GM15510 (cell line): ENCODE results near the gene PPP6R3.

Experiments
- POLR2A ChIP-seq: IDR thresholded peaks from 3 replicates; pipeline ENCODE4 v1.6.1; 2011; ENCODE audit warnings: borderline replicate concordance; ENCODE audit not compliant: insufficient read length; ENCODE audit errors: extremely low read depth

PPP6R3 gene

GRCh38 chr11:68523033-68523432, 62.5 kb downstream of the PPP6R3 start:
- TF ChIP-seq POLR2A, result no peak

GRCh38 chr11:68523743-68524142, 63.2 kb downstream of the PPP6R3 start:
- no peak for TF ChIP-seq POLR2A

DNA sequence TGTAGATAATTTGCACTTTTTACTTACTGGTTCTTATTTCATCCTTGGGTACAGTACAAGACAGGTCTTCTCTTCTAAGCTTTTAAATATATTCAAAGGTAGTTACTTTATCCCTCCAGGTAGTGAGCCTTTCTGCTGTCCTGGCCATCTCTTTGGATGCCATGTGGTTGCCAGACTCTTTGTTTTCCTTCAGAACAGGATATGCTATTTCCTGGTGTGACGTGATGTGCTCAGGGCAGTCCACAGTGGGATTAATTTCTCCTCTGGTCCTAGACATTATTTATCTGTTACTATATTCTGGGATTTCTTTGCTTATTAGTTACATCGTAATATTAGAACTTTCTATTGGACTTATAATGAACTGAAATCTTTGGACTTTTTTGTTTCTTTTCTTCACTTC, 63.7 kb downstream of the PPP6R3 start:
- TF ChIP-seq POLR2A, result no peak

DNA sequence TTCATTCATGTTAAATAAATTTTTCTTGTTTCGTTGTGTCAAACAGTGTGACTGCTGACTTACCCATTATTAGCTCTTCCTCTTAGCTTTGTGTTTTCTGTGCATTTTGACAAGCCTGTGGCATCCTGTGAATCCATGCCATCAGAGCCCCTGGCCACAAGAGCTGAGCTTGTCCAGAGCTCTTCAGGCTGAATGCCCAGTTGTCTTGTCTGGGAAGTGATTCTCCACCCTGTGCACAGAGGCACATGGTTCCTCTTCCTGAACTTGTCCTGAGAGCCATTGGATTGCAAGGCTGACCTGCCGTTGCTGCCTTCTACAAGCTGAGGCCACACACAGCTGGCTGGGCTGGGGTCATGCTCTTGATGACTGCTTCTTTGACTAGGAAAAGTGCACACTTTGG, 64.1 kb downstream of the PPP6R3 start:
- TF ChIP-seq POLR2A, result no peak

GRCh38 chr11:68525336-68525735, 64.8 kb downstream of the PPP6R3 start:
- TF ChIP-seq POLR2A, result no peak

GRCh38 chr11:68525930-68526329, 65.4 kb downstream of the PPP6R3 start:
- TF ChIP-seq POLR2A, result no peak

- TF ChIP-seq POLR2A, result no peak
These were observed 67.0 kb downstream of the PPP6R3 start for GRCh38 chr11:68527585-68527984.

DNA sequence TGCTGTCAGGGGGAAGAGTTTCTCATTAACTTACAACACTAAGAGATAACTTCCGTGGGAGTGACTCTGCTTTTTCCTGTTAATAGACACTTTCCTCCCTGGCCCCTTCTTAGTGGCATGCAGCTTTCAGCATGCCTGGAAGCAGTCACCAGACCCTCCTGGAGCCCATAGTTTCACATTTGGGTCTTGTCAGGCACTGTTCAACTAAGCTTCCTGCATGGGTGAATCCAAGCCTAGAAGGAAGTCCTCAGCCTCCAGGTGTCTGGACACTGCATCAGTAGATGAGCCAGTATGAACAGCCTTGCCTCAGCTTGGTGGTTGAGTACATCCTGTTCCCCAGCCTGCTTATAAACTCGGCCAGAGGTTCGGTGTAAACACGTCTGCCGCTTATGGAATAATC, 68.1 kb downstream of the PPP6R3 start:
- TF ChIP-seq POLR2A, result no peak

GRCh38 chr11:68531129-68531693, 70.7 kb downstream of the PPP6R3 start:
- TF ChIP-seq POLR2A, result no peak

DNA sequence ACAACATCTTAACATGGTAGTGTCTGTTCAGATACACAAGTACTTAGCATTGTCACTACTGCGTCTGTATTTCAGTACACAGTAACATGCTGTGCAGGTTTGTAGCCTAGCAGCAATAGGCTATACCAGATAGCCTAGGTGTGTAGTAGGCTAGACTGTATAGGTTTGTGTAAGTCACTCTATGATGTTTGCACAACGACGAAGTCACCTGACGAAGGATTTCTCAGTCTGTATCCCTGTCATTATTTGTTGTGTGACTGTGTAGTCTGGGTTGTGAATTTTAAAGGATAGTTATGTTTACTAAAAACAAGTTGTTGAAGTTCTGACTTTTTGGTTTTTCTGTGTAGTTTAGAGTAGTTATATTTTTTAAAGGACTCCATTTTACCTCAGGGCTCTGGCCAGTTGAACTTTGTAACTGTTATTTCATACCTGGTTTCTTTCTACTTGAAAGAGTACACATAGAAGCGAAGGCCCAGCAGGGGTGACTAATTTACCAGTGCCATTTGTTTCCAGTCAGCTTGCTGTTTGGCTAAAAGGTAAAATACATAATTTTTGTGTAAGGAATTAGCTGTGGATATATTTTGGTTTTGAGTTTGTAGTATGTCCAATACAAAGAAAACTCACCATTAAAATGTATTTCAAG, 72.3 kb downstream of the PPP6R3 start:
- TF ChIP-seq POLR2A, result no peak

DNA sequence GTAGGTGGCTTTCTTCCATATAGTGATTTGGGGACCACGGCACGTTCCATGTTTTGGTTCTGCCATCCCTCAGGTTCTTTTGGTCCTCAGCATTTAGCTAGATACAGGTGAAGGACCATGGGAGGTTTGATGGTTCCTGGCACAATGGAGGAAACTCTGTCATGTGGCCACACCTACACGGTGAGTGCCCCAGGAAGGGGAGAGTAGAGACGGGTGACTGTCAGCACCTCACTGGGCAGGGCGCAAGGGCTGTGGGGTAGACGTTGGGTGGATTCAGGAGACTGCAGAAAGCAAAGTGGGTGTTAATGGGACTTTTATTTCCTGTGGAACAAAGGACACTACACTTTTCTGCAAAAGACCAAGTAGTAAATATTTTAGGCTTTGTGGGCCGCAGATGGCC, 73.4 kb downstream of the PPP6R3 start:
- no peak for TF ChIP-seq POLR2A

DNA sequence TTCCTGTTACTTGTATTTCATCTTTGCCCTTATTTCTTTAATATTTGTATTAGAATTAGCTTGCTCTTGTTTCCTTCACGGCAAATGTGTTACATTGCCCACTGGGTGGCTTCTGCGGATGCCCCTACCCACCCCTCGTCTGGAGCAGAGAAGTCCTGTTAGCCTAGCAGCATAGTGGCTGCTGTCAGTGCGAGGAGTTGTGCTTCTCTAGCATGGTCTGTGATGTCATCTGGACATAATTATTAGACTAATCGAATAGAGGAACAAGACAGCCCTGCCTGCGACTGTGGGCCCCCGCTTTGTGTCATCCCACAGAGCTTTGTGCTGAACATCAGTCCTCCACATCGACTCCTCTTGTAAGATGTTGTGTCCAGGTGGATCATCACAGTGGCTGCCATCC, 74.5 kb downstream of the PPP6R3 start:
- no peak for TF ChIP-seq POLR2A

- no peak for TF ChIP-seq POLR2A
These were observed 76.2 kb downstream of the PPP6R3 start for GRCh38 chr11:68536706-68537105.

DNA sequence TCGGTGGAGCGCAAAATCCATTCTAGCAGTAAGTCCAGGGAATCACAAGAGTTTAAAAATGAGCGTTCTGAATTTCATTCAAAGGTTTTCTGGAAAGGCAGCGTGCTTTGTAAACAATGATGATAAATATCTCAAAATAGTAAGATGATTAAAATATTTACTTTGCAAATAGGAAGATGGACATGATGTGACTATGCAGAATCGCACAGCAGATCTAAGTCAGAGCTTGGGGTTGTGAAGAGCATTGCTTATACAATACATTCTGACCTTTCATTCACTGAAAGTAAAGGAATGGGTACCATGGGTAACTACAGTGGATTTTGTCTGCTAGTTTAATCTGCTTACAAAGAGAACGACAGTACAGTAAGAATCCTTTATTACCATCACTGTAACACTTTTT, 77.5 kb downstream of the PPP6R3 start:
- no peak for TF ChIP-seq POLR2A

DNA sequence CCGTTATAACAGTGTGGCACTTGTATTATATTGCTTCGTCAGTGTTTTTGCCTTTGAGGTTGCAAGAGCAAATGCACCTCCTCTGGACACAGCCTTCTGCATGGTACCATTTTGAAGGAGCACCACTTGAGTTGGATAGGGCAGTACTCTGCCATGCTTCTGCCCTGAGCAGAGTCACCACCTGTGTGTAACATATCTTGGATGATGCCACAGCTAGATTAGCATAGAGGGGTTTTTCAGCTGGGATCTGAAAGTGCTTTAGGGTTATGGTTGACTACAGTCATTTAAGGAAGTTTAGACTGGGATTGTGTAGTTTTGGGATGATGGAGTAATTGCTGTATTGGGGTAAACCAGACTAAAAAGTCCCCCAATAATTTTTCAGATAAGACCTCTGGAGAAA, 78.8 kb downstream of the PPP6R3 start:
- no peak for TF ChIP-seq POLR2A

DNA sequence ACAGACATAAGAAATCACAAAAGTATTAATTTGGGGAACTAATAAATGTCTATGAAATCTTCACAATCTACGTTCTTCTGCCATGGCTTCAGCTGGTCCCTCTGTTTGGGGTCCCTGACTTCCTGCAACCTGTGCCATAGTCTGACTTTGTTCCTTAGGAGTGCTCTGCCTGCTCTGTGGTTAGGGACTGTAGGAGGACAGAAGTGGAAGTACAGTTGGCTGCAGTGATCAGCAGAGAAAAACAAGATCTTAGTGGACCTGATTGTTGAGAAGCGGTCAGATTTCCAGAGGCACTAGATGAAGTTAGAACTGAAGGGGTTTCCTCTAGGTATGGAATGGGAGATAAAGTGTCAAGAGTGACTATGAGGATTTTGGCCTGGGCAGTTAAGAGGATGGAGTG, 80.6 kb downstream of the PPP6R3 start:
- no peak for TF ChIP-seq POLR2A

DNA sequence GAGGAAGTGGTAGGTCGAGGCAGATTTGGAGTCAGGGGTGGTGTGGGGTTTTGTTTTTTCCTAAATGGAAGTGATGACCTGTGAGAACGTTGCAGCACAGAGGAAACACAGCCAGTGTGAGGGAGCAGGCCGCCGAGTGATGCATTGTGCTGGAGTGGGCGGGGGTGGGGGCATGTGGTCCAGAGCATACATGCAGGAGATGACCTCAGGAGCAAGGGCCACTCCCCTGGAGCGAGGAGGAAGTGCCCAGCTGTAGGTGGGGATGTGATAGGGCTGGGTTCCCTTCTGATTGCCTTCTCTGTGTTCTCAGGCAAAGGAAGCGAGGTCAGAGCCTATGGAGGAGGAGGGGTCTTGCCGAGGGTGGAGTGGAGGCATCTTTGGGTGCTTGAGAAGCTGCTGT, 81.4 kb downstream of the PPP6R3 start:
- TF ChIP-seq POLR2A, result no peak

GRCh38 chr11:68542617-68543016, 82.1 kb downstream of the PPP6R3 start:
- TF ChIP-seq POLR2A, result no peak

DNA sequence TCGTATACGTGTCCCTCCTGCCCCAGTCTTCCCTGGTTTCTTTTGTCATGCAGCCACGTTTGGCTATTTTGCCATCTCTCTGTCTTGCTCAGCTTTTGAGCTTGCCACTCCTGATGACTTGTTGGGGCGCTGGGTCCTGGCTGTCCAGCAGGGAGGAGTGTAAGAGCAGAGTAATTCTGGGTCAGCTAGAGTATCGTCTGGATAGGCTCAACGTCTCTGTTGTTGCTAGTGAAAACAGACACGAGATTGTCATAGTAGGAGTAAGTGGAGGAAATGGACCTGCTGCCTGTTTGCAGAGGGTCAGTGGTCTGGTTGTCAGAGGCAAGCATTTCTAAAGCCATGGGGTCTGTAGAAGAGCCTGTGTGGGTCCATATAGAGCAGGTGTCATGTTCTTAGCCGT, 83.0 kb downstream of the PPP6R3 start:
- TF ChIP-seq POLR2A, result no peak
